Embryonic facial prominence (tissue), 1 donor: ENCODE measurements around the gene NUDT5.

Experiments used
- DNase-seq: peaks from one replicate; pipeline ENCODE4 v3.0.0-alpha.2; 2016; ENCODE audit errors: extremely low spot score

Gene NUDT5

GRCh38 chr10:12164085-12164484 is 31.6 kb downstream of the NUDT5 start:
- DNase-seq, result no peak

- no peak for DNase-seq
Measured at GRCh38 chr10:12162927-12163326, 32.8 kb downstream of the NUDT5 start.

- no peak for DNase-seq
Measured at GRCh38 chr10:12160664-12161063, 35.0 kb downstream of the NUDT5 start.

GRCh38 chr10:12158111-12158510 is 37.6 kb downstream of the NUDT5 start:
- DNase-seq, result no peak

GRCh38 chr10:12156367-12157123 is 39.1 kb downstream of the NUDT5 start:
- DNase-seq, result no peak

- no peak for DNase-seq
Measured at GRCh38 chr10:12154516-12154915, 41.2 kb downstream of the NUDT5 start.

GRCh38 chr10:12150163-12150562 is 45.5 kb downstream of the NUDT5 start:
- DNase-seq, result no peak

GRCh38 chr10:12144538-12144937 is 51.2 kb downstream of the NUDT5 start:
- no peak for DNase-seq

- no peak for DNase-seq
Measured at GRCh38 chr10:12140038-12140437, 55.7 kb downstream of the NUDT5 start.

GRCh38 chr10:12135631-12136030 is 60.1 kb downstream of the NUDT5 start:
- no peak for DNase-seq

GRCh38 chr10:12130237-12130872 is 65.3 kb downstream of the NUDT5 start:
- peak; percentile 46 for DNase-seq

- DNase-seq, result peak; percentile 67
Measured at GRCh38 chr10:12129222-12130111, 66.2 kb downstream of the NUDT5 start, which contains the start of gene SEC61A2. Gene SEC61A2, plus strand, starts transcription at chr10:12129677. Its CDS starts 111 bp downstream, at chr10:12129788.

GRCh38 chr10:12121673-12122072 is 74.0 kb downstream of the NUDT5 start:
- no peak for DNase-seq
